Neutrophil (primary cell): ENCODE measurements around the gene LRRC71.

Experiments
- H3K27ac ChIP-seq: fragments of 200-600 bp; sonication (generic); 2 replicates; pipeline ENCODE4 v1.5.1; 2016; ENCODE audit warnings: mild to moderate bottlenecking, moderate library complexity
- H3K27me3 ChIP-seq: fragments of 200-600 bp; sonication (generic); 2 replicates; pipeline ENCODE4 v1.6.0; 2016; ENCODE audit warnings: mild to moderate bottlenecking
- H3K36me3 ChIP-seq: fragments of 200-600 bp; sonication (generic); 2 replicates; pipeline ENCODE4 v1.5.1; 2017
- H3K4me1 ChIP-seq, 2 experiments: fragments of 200-600 bp in 1 of 2; sonication (generic) in 1 of 2; 1 replicate in 1 of 2; 2 replicates in 1 of 2; pipeline versions ENCODE4 v1.5.1 to v1.6.1; 2013 to 2016; ENCODE audit warnings: low read depth in 1 of 2, low read length in 1 of 2, mild to moderate bottlenecking in 1 of 2, moderate library complexity in 1 of 2; ENCODE audit not compliant: control insufficient read depth in 1 of 2, insufficient read depth in 1 of 2
- H3K4me3 ChIP-seq, 2 experiments: fragments of 200-600 bp in 1 of 2; sonication (generic) in 1 of 2; 1 replicate in 1 of 2; 2 replicates in 1 of 2; pipeline ENCODE4 v1.5.1; 2013 to 2016; ENCODE audit warnings: low read depth in 1 of 2, low read length in 1 of 2, mild to moderate bottlenecking in 1 of 2, moderate library complexity in 1 of 2
- H3K9me3 ChIP-seq: fragments of 200-600 bp; sonication (generic); 2 replicates; pipeline ENCODE4 v1.5.1; 2016
- CTCF ChIP-seq: fragments of 200-600 bp; sonication (generic); IDR thresholded peaks from 2 replicates; pipeline ENCODE4 v1.5.1; 2016; ENCODE audit warnings: antibody characterized with exemption

Gene LRRC71

GRCh38 chr1:156899956-156900718 lies 20.3 kb upstream of the LRRC71 start:
- H3K9me3 ChIP-seq: no peaks in the 10 kb centered on the region
- H3K36me3 ChIP-seq: no peaks in the 10 kb centered on the region
- H3K27ac ChIP-seq: no peak overlapping the region
- peaks cover 41% of the 10 kb centered on the region for H3K27me3 ChIP-seq
- H3K4me1 ChIP-seq: peaks cover 3 to 6% of the 10 kb centered on the region in 2 experiments
- TF ChIP-seq CTCF: no peak
- no peak overlapping the region for H3K4me3 ChIP-seq

- no peaks in the 10 kb centered on the region for H3K36me3 ChIP-seq
- H3K27me3 ChIP-seq: peaks cover 32% of the 10 kb centered on the region
- no peaks in the 10 kb centered on the region for H3K9me3 ChIP-seq
- no peak overlapping the region for H3K27ac ChIP-seq
- no peak for TF ChIP-seq CTCF
- H3K4me3 ChIP-seq: no peak overlapping the region
- peaks cover 3 to 6% of the 10 kb centered on the region in 2 experiments for H3K4me1 ChIP-seq
Observed at GRCh38 chr1:156900896-156901589, 19.4 kb upstream of the LRRC71 start.

DNA sequence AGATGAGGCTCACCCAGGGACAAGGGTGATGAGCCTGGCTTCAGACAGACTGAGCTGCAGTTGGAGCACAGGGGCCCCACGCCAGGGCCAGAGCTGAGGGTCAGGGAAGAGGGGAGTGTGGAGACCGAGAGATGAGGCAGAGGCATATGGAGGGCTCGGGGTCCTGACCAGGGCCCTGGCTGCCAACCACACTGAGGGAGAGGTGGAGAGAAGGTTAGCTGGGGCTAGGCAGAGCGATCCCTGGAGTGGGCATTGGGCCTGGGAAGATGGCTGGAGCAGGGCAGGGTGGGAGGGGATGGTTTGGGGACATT lies 18.9 kb upstream of the LRRC71 start:
- Histone ChIP-seq H3K9me3 (no peaks in the 10 kb centered on the region), H3K4me3 (no peak overlapping the region), H3K27me3 (peaks cover 30% of the 10 kb centered on the region), H3K36me3 (no peaks in the 10 kb centered on the region), H3K4me1 (peaks cover 3 to 6% of the 10 kb centered on the region in 2 experiments), H3K27ac (no peak overlapping the region)
- TF ChIP-seq CTCF: no peak

DNA sequence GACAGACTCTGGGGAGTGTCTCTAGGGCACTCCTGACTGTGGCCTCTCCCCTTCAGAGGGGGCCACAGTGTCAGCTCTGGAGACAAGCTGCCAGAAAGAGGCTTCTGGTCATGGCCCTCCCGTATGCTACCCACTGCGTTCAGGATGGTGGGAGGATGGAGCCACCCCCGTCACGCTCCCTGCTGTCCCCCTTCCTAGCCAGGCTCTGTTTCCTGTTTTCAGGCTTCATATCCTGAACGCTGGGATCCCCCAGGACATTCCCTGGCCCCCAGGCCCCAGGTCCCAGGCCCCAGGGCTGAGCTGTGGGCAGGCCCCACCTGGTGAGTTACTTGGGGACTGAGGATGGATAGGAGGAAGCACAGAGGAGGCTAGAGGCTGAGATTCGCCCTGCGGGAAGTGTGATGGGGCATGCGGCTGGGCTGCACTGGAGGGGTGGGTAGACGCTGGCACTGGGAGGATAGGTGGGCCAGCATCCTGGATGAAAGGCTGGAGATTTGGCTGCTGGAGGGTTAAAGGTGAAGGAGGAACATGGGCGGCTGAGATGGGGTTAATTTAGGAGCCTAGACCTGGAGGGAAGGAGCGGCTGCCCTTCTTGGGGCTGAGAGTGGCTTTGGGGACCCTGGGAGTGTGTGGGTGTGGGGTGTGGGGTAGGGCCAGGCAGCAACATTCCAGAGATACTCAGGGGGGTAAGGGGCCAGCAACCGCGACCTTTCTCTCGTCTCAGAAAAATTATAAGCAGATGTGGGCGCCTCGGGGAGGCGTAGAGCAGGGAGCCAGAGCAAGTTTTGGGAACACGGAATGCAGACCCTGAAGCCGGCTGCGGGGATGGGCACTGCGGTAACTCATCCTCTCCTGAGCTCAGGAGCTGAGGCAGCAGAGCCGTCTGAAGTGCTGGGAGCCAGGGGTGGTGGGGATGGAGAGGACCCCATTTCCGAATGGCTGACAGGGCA lies 18.2 kb upstream of the LRRC71 start:
- H3K27ac ChIP-seq: no peak overlapping the region
- no peaks in the 10 kb centered on the region for H3K36me3 ChIP-seq
- H3K4me3 ChIP-seq: no peak overlapping the region
- peaks cover 23% of the 10 kb centered on the region for H3K27me3 ChIP-seq
- no peak for TF ChIP-seq CTCF
- peaks cover 3 to 6% of the 10 kb centered on the region in 2 experiments for H3K4me1 ChIP-seq
- H3K9me3 ChIP-seq: no peaks in the 10 kb centered on the region

- Histone ChIP-seq H3K4me1 (peaks cover 0 to under 1% of the 10 kb centered on the region in 2 experiments), H3K36me3 (no peaks in the 10 kb centered on the region), H3K27ac (no peak overlapping the region), H3K9me3 (no peaks in the 10 kb centered on the region), H3K27me3 (peaks cover 10% of the 10 kb centered on the region), H3K4me3 (no peak overlapping the region)
- no peak for TF ChIP-seq CTCF
Observed at GRCh38 chr1:156903328-156904091, 16.9 kb upstream of the LRRC71 start.
